Measurements from ENCODE around the gene GRM4.

The GRM4 gene

GRCh38 chr6:34072727-34073126 is 73.2 kb downstream of the GRM4 start:
- Histone ChIP-seq H3K27ac (ENCODE audit: low read depth, low read length) (no peak overlapping the region), H2AFZ (ENCODE audit: low read depth, low read length, severe bottlenecking) (no peak overlapping the region), H3K9me2 (replicated peaks; ENCODE audit: insufficient read depth, low read length) (no peaks in the 10 kb centered on the region), H4K20me1 (ENCODE audit: low read depth, low read length) (no peaks in the 10 kb centered on the region), H3K4me3 (ENCODE audit: insufficient read depth, low read length, poor library complexity, severe bottlenecking) (no peak overlapping the region), H3K9ac (ENCODE audit: low read length) (no peak overlapping the region), H3F3A (ENCODE audit: insufficient read depth) (no peaks in the 10 kb centered on the region), H3K27me3 (ENCODE audit: low read length) (no peaks in the 10 kb centered on the region), H3K9me3 (ENCODE audit: insufficient read depth, low read length) (peaks cover 18% of the 10 kb centered on the region; the same call in 1 of the 2 replicates), H3K36me3 (ENCODE audit: low read length) (no peaks in the 10 kb centered on the region), H3K4me2 (ENCODE audit: low read depth, low read length, poor library complexity, severe bottlenecking) (no peak overlapping the region), H3K79me2 (ENCODE audit: insufficient read depth, low read length) (no peaks in the 10 kb centered on the region)
- TF ChIP-seq EZH2phosphoT487 (conservative IDR thresholded peaks at IDR 0.05; ENCODE audit: low read length) (no peak), CTCF (IDR thresholded peaks at IDR 0.05; ENCODE audit: insufficient read depth, low read length, poor library complexity, severe bottlenecking) (no peak)

DNA sequence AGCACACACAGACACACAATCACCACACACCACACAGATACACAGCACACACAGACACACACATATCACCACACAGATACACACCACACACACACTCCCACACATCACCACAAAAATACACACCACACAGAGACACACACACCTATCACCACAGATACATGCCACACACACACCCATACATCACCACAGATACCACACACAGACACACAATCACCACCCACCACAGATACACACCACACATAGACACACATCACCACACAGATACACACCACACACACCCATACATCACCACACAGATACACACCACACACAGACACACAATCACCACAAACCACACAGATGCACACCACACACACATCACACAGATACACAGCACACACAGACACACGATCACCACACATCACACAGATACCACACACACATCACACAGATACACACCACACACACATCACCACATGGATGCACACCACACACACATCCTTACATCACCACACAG is 74.0 kb downstream of the GRM4 start:
- Histone ChIP-seq H3K27ac (ENCODE audit: low read depth, low read length) (no peak overlapping the region), H3K4me2 (ENCODE audit: low read depth, low read length, poor library complexity, severe bottlenecking) (no peak overlapping the region), H3K4me3 (ENCODE audit: insufficient read depth, low read length, poor library complexity, severe bottlenecking) (no peak overlapping the region), H3K9me3 (ENCODE audit: insufficient read depth, low read length) (peaks cover 18% of the 10 kb centered on the region; the same call in 1 of the 2 replicates), H3F3A (ENCODE audit: insufficient read depth) (no peaks in the 10 kb centered on the region), H3K9me2 (replicated peaks; ENCODE audit: insufficient read depth, low read length) (no peaks in the 10 kb centered on the region), H3K79me2 (ENCODE audit: insufficient read depth, low read length) (no peaks in the 10 kb centered on the region), H2AFZ (ENCODE audit: low read depth, low read length, severe bottlenecking) (no peak overlapping the region), H4K20me1 (ENCODE audit: low read depth, low read length) (no peaks in the 10 kb centered on the region), H3K9ac (ENCODE audit: low read length) (no peak overlapping the region), H3K27me3 (ENCODE audit: low read length) (no peaks in the 10 kb centered on the region), H3K36me3 (ENCODE audit: low read length) (no peaks in the 10 kb centered on the region)
- TF ChIP-seq EZH2phosphoT487 (conservative IDR thresholded peaks at IDR 0.05; ENCODE audit: low read length) (no peak), CTCF (IDR thresholded peaks at IDR 0.05; ENCODE audit: insufficient read depth, low read length, poor library complexity, severe bottlenecking) (no peak)

GRCh38 chr6:34071136-34071883 is 74.6 kb downstream of the GRM4 start:
- no peaks in the 10 kb centered on the region for H3K79me2 ChIP-seq (ENCODE audit: insufficient read depth, low read length)
- H3K36me3 ChIP-seq (ENCODE audit: low read length) = no peaks in the 10 kb centered on the region
- H3K4me2 ChIP-seq (ENCODE audit: low read depth, low read length, poor library complexity, severe bottlenecking) = no peak overlapping the region
- no peak overlapping the region for H3K4me3 ChIP-seq (ENCODE audit: insufficient read depth, low read length, poor library complexity, severe bottlenecking)
- TF ChIP-seq CTCF (IDR thresholded peaks at IDR 0.05; ENCODE audit: insufficient read depth, low read length, poor library complexity, severe bottlenecking) (no peak), EZH2phosphoT487 (conservative IDR thresholded peaks at IDR 0.05; ENCODE audit: low read length) (no peak)
- no peaks in the 10 kb centered on the region for H3K9me2 ChIP-seq (replicated peaks; ENCODE audit: insufficient read depth, low read length)
- H4K20me1 ChIP-seq (ENCODE audit: low read depth, low read length) = no peaks in the 10 kb centered on the region
- H3K27me3 ChIP-seq (ENCODE audit: low read length) = no peaks in the 10 kb centered on the region
- H2AFZ ChIP-seq (ENCODE audit: low read depth, low read length, severe bottlenecking) = no peak overlapping the region
- H3K27ac ChIP-seq (ENCODE audit: low read depth, low read length) = no peak overlapping the region
- H3K9ac ChIP-seq (ENCODE audit: low read length) = no peak overlapping the region
- H3F3A ChIP-seq (ENCODE audit: insufficient read depth) = no peaks in the 10 kb centered on the region
- peaks cover 18% of the 10 kb centered on the region; the same call in 1 of the 2 replicates for H3K9me3 ChIP-seq (ENCODE audit: insufficient read depth, low read length)

Measured in SU-DHL-6 (cell line).